ENCODE results near the gene WDR33.
A peak's percentile ranks its signal among the peaks of the same experiment; 100 is the strongest.
"Not testable (repeated sequence)": the region's sequence is repeated elsewhere in the genome, so short reads cannot be mapped to it uniquely, and the experiment has no call there.

The WDR33 gene

DNA sequence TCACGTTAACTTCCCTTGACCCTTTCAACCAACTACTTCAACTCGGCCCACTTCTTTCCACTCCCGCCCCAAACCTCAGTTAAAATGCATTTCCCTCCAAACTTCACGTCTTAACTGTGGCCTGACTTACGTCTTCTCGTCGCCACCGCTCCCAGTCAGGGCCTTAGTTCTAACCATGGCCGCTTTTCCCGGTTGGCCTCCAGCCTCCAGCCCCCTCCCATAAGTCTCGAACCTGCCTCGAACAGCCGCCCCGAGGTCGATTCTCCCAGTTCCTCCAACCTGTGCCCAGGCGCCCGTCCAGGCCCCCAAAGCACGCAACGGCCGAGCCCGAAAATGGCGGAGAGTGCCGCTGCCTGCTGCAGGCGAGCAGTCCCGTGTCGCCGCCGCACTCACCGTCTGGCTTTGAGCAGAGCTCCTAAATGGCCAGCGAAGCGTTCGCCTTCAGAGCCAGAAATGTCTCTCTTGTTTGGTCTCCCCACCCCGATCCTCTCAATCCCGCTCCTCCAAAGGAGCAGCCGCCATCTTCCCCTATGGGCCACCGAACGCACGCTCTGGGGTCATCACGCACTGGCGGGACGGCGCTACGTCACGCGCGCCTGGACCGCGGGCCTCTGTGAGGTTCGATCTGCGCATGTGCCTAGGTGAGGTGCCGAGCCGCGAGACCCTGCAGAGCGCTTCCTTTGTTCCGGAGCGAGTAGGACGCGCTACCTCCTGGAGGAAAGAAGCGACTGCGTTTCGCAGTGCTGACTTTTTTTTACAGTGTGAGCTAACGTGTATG, at the start of gene WDR33:
Gene WDR33, minus strand, starts transcription at position 553 of the 778 bp plus-strand sequence. CDS start 40,190 bp downstream, outside the sequence.
- DNase-seq (ENCODE audit: low spot score): peak; percentile 93

DNA sequence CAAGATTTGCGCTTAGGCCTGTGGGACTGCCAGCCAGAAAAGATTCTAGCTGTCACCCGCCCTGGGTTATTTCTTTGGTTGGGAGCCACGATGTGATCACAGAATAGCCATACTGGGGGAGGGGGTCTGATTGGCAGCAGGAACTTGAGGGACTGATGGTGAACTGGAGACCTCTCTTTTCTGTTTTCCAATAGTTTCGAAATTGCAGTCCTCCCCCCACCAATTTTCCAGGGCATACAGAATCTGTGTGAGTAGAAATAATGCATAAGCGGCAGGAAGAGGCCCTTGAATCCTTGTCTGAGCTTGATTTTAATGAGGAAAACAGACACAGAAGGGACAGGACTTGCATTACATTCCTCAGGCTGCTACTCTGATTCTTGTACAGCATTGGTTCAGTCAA, 49.2 kb upstream of the WDR33 start:
- DNase-seq (ENCODE audit: low spot score): no peak

DNA sequence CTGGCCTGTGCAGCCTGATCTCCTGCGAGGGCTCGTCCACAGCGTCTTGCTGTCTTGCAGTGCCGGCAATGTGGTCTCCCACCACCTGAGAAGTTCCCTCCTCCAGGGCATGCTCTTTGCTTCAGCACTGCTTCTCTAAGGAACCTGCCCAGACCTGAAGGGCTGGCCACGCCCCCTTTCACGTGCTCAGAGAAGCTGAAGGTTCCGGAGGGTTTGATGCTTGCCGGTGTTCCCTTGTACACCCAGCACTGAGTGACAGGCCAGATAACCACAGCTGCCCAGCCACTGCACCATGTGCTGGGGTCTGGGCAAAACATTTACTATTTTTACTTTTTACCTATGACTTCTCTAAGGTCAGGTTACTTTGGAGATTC, 48.7 kb upstream of the WDR33 start:
- peak; percentile 76 for DNase-seq (ENCODE audit: low spot score)

DNA sequence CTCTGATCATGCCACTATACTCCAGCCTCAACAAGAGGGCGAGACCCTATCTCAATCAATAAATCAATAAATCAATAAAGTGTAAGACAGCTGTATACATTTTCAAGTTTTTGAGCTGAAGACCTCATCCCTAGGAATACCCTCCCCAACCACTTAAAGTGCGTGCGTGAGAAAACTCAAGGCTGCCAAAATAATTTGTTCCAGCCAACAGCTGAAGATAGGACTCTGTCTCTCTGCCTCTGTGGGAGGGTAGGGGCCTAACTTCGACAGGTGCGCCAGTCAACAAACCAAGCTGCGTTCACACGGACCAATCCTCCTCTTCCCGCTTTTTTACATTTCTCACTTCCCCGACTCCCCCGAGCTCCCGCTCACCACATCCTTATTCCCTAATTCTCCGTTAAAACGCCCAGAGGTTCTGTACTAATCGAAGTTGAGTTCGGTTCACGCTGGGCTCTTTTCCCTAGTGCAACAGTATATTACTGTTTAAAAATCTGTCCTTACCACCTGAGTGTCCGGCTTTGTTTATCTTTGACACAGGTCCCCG, 46.4 kb upstream of the WDR33 start:
- DNase-seq (ENCODE audit: low spot score): no peak

DNA sequence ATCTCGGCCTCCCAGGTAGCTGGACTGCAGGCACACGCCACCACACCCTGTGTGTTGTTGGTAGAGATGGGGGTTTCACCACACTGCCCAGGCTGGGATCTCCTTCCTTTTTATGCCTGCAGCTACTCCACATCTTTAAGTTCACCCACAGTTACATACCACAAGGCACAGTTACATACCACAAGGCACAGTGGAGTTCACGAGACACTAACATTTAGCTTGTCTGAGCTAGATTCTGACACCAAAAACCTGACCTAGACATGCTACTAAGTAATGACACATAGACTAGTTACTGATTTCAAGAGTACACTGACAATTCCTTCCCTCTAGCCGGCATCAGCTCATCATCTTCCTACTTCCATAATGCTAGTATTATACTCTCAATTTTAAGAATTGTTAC, 42.7 kb upstream of the WDR33 start:
- no peak for DNase-seq (ENCODE audit: low spot score)

DNA sequence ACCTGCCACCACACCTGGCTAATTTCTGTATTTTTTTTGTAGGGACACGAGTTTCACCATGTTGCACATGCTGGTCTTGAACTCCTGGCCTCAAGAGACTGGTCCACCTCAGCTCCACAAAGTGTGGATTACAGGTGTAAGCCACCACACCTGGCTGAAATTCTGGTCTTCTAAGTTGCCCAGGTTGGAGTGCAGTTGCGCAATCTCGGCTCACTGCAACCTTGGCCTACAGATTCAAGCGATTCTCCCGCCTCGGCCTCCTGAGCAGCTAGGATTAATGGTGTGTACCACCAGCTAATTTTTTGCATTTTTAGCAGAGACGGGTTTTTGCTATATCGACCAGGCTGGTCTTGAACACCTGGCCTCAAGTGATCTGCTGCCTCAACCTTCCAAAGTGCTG, 41.4 kb upstream of the WDR33 start:
- DNase-seq (ENCODE audit: low spot score): no peak

DNA sequence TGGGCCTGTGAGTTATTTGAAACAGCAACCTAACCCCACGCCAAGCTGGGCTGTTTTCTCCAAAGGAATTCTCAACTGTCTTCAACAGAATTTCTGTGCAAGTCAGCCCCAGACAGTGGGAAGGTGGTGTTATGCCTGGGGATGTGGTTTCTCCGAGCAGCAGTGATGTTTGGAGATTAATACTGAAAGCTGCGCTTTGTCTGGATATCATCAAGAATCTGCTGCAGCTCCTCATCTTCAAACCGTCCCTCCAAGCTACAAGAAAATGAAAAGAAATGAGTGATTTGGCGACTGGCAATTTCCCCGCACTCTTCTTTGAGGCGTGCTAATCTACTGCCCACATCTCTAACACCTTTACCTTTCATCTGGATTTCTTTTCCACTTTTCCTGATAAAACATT, 37.0 kb upstream of the WDR33 start:
- DNase-seq (ENCODE audit: low spot score): no peak

DNA sequence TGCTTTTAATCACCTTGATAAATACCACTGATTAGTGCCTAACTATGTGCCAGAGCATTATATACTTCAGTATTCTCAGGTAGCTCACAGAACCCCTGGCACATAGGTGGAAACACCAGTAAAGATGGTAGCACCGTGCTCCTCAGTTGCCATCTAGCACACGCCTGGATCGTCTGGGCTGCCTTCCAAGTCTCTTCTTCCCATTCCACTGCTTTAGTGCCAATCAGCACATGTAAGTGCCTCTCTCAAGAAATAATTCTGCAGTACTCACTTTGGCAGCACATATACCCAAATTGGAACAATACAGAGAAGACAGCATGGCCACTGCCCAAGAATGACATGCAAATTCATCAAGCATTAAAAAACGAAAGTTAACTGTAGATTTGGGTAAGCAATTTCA, 34.0 kb upstream of the WDR33 start:
- no peak for DNase-seq (ENCODE audit: low spot score)

DNA sequence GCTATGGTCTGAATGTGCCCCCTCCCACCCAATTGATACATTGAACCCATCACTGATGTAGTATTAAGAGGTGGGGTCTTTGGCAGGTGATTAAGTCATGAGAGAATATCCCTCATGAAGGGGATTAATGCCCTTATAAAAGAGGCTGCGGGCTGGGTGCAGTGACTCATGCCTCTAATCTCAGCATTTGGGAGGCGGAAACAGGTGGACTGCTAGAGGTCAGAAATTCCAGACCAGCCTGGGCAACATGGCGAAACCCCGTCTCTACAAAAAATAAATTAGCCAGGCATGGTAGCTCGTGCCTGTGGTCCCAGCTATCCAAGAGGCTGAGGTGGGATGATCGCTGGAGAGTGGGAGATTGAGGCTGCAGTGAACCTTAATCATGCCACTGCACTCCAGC, 32.7 kb upstream of the WDR33 start:
- no peak for DNase-seq (ENCODE audit: low spot score)

DNA sequence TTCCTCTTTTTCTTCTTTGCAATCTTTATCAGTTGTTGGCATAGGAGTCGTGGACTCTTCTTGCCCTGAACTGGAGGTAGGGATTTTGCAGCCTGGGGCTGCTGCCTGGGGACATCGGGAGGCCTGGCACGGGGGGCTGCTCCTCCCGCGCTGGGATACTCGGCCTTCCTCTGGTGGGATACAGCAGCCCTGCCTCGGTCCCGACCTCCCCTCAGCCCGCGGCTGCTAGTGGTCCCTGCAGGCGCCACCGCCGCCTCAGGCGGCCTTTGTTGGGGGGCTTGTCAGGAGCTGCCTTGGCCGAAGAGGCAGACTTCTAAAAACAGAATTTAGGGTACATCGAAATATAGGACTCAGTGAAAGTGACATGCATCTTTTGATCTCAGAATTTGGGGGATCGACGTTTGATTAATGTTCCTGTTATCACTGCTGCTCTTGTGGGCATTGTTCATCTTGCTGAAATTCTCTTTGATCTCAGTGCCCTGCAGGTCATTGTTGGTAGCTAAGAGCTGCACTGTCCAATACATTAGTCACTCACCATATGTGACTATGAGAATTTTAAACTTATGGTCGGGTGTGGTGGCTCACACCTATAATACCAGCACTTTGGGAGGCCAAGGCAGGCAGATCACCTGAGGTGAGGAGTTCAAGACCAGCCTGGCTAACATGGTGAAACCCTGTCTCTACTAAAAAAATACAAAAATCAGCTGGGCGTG, 30.7 kb upstream of the WDR33 start:
- no peak for DNase-seq (ENCODE audit: low spot score)

DNA sequence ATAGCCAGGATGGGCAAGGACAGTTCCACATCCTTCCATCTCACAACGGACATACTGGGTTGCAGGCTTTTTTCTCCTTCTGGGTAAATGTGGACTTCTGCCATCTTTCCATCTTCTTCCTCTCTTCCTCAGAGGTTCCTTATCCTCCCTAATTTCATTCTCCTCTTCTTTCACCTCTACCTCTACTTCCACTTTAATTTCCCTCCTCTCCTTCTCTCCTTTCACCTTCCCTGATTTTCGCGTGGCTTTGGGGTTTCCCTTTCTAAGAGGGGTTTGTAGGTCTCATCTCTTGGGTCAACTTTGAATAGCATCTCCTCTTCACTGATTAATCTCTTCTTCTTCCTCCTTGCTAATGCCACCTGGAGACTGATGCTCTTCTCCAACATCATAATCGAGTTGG, 29.9 kb upstream of the WDR33 start:
- DNase-seq (ENCODE audit: low spot score): no peak

DNA sequence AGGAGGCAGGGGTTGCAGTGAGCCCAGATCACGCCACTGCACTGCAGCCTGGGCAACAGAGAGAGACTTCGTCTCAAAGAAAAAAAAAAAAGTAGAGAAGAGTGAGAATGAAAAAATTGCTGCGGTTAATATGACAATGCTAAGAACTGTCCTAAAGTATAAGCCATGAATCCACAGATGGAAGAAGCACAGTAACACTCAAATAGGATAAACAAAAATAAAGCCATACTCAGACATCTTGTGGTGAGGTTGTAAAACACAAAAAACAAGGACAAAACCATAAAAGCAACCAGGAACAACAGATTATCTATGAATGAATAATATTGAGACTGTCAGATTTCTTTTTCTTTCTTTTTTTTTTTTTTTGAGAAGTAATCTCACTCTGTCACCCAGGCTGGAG, 24.0 kb upstream of the WDR33 start:
- DNase-seq (ENCODE audit: low spot score): no peak

DNA sequence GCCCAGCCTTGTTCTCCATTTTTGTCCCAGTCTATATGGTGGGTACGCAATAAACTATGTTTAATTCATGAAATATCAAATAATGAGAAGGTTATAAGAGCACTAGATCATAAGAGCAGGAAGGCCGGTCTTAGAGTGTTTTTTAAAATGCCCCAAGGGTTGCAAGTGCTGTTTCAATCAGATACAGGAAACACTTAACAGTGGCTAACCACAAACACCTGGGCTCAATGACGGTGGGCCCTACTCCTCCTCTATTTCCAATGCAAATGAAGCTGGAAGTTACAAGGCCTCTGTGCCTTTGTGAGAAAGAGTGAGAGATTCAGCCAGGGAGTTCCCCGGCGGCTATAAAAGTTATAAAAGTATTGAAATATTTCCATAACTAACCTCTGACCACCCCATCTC, 18.9 kb upstream of the WDR33 start:
- no peak for DNase-seq (ENCODE audit: low spot score)

DNA sequence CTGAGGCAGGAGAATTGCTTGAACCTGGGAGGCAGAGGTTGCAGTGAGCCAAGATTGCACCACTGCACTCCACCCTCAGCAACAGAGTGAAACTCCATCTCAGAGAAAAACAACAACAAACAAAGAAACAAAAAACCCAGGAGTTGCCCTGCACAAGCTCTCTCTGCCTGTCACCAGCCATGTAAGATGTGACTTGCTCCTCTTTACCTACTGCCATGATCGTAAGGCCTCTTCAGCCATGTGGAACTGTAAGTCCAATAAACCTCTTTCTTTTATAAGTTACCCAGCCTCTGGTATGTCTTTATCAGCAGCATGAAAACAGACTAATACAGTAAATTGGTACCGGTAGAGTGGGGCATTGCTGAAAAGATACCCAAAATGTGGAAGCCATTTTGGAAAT, 15.7 kb upstream of the WDR33 start:
- not testable (repeated sequence) for DNase-seq (ENCODE audit: low spot score)

DNA sequence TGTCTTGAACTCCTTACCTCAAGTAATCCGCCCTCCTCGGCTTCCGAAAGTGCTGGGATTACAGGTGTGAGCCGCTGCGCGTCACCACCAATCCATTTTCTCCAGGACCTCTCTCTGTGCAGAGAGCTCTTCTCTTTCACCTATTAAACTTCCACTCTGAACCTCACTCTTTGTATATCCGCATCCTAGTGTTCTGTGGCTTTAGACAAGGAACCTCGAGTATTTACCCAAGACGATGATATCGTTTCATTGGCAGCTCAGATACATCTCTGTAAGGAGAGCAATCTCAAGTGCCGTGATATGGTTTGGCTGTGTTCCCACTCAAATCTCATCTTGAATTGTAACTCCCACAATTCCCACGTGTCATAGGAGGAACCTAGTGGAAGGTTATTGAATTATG, 15.1 kb upstream of the WDR33 start:
- no peak for DNase-seq (ENCODE audit: low spot score)

DNA sequence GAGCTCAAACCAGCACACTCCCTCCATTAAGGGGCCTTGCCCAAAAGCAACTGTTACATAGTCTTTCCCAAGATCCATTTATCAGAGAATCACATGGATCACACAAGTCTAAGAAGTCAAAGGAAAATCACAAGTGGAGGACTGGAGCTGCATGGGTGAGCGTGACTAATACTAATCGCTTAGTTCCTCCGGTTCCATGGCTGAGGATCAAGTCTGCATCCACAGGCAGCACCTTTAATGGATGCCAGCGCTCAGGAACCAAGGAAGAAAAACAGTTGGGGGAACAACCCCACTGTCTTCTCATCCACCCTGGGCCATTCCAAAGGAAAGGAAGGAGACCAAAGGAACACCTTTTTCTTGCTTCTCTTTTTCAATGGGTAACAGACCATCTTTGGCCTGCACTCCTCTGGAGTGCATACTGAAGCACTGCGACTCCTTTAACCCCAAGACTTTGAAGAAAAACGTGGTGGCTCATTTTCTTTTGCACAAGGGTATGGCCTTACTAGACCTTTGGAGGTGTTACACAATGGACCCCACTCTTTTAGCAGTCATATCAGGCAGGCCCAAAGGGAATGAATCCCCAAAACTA, 9.2 kb upstream of the WDR33 start:
- DNase-seq (ENCODE audit: low spot score): no peak

DNA sequence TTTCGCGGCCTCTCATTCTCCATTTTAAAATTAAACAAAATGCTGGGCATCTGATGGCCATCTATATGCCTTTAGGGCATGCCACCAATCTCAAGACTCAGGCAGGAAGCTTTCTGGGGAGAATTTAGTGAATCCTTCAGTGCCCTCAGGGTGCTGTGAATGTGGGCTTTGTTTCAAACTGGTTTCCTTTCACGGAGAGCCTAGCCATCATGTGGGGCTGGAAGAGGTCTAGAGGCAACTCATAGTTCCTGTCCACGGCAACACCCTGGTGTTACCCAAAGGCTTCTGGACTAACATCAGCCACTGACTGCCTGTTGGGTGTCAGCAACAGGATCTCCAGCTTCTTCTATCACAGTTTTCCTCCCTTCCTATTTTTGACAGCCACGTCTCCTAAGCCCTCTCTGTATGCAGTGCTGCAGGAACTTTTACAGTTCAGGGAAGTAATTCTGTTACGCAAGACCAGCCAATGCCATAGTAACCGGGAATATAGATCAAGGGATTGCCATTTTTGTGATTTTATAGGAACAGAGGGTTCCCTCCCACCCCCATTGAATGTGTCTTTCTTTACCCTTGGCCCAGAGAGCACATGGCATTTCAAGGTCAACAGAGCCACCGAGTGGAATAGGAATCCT, 7.9 kb upstream of the WDR33 start:
- no peak for DNase-seq (ENCODE audit: low spot score)

DNA sequence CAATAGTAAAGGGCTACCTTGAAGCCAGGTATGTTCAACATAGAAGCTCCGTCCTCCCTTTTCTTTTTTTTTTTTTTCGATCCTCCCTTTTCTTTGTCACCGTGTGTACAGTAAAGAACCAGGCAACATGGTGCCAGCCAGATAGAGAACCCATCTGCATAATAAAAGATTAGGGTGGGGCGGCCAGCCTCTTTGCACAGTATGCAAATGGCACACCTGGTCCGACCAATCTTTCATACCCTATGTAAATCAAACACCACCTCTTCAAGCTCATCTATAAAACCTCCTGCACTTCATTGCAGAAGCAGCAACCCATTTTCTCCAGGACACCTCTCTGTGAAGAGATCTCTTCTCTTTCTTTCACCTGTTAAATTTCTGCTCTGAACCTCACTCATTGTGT, 7.3 kb upstream of the WDR33 start:
- no peak for DNase-seq (ENCODE audit: low spot score)

DNA sequence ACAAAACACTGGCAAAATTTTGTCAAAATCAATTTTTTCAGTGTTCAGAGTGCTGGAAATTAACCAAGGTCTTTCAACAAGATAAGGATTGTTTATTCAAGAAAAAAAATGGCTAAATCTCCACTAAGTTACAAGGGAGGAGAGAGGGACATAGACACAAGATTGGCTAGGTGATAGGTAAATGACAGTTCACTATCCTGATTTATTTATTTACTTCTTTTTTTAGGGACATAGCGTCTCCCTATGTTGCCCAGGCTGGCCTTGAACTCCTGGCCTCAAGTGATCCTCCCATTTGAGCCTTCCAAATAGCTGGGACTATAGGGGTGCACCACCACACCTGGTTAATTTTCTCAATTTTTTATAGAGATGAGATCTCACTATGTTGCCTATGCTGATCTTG, 3.7 kb upstream of the WDR33 start:
- DNase-seq (ENCODE audit: low spot score): no peak

DNA sequence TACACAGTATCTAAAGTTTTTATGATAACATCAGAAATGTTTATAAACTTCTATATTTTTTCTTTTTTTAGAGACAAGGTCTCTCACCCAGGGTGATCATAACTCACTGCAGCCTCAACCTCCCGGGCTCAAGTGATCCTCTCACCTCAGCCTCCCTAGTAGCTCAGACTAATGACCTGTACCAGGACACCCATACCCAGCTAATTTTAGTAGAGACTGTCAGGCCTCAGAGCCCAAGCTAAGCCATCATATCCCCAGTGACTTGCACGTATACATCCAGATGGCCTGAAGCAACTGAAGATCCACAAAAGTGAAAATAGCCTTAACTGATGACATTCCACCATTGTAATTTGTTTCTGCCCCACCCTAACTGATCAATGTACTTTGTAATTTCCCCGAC, 1.5 kb upstream of the WDR33 start:
- not testable (repeated sequence) for DNase-seq (ENCODE audit: low spot score)

DNA sequence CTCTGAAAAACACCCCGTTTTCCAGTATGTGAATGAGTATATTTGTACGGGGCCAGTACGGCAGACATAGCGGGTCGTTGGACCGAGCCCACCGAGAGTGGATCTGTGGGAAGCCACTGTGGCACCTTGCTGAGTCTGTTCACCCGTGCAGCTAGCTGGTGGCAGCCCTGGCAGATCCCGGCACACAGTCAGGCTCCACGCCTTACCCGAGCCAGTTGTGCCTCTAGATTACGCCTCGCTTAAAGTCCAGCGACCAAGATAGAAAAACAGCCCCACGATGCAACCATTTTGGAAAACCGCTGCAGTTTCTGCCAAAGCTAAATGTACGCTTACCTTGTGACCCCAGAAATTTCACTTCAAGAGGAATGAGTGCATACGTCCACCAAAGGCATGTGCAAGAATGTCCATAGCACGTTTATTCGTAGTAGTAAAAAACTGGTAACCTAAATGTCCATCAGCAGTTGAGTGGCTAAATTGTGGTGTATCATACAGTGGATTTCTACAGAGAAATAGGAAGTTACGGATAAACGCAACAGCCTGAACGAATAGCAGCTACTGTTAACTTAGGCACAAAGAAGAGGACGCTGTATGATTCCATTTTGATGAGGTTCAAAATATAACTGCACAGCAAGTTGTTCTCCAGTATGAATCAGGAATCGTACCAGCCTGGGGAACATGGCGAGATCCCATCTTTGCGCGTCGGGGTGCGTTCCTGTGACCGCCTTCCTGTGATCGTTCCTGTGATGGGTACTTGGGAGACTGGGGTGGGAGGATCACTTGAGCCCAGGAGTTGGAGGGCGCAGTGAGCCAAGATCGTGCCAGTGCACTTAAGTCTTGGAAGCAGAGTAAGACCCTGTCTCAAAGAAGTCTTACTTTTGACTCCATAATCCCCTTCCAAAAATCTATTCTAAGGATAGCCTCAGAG, 688 bp upstream of the WDR33 start:
- no peak for DNase-seq (ENCODE audit: low spot score)

Data from ecto neural progenitor cell (in vitro differentiated cells).